ENCODE data around the gene AMPD2.

Gene AMPD2

DNA sequence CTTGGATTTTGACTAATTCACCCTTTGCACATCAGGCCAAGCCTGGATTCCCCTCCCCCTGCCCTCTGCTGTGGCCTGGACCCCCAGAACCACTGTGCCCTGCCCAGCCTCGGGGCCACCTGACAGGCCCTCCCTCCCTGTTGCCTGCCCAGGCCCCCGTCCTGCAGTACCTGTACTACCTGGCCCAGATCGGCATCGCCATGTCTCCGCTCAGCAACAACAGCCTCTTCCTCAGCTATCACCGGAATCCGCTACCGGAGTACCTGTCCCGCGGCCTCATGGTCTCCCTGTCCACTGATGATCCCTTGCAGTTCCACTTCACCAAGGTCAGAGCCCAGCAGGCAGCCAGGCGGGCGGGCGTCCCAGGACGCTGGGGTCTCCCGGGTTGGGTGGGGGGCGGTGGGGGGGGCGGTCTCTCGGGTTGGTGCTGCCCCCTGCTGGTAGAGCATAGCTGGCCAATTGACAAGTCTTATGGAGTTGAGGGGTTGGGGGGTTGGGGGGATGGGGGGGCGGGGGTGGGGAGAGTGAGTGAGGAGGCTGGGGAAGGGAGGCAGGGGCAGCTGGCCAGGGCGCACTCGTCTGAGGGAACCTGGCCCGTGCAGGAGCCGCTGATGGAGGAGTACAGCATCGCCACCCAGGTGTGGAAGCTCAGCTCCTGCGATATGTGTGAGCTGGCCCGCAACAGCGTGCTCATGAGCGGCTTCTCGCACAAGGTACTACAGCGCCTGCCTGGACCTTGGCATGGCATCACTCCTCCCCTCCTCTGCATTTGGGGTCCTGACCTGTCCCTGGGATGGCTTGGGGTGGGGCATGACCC, 10.7 kb downstream of the AMPD2 start:
- DNase-seq (ENCODE audit: low read depth, low spot score) = no peak

DNA sequence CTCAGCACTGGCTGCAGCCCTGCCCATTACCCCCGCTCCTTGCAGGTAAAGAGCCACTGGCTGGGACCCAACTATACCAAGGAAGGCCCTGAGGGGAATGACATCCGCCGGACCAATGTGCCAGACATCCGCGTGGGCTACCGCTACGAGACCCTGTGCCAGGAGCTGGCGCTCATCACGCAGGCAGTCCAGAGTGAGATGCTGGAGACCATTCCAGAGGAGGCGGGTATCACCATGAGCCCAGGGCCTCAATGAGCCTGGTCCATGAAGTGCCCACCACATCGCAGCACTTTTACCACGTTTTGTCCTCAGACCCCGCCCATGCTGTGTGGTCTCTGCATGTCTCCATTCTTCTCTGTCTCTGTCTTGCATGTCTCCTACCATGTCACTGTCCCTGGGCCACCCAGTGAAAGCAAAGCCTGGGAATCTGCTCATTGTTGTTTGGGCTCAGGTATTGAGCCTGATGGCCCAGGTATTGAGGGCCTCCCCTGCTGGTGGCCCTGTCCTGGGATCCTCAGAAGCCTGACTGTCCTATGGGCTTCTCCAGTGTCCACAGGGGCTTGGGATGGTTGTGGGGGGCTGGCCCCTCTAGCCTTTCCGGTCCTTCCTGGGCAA, 11.4 kb downstream of the AMPD2 start:
- DNase-seq (ENCODE audit: low read depth, low spot score) = no peak

DNA sequence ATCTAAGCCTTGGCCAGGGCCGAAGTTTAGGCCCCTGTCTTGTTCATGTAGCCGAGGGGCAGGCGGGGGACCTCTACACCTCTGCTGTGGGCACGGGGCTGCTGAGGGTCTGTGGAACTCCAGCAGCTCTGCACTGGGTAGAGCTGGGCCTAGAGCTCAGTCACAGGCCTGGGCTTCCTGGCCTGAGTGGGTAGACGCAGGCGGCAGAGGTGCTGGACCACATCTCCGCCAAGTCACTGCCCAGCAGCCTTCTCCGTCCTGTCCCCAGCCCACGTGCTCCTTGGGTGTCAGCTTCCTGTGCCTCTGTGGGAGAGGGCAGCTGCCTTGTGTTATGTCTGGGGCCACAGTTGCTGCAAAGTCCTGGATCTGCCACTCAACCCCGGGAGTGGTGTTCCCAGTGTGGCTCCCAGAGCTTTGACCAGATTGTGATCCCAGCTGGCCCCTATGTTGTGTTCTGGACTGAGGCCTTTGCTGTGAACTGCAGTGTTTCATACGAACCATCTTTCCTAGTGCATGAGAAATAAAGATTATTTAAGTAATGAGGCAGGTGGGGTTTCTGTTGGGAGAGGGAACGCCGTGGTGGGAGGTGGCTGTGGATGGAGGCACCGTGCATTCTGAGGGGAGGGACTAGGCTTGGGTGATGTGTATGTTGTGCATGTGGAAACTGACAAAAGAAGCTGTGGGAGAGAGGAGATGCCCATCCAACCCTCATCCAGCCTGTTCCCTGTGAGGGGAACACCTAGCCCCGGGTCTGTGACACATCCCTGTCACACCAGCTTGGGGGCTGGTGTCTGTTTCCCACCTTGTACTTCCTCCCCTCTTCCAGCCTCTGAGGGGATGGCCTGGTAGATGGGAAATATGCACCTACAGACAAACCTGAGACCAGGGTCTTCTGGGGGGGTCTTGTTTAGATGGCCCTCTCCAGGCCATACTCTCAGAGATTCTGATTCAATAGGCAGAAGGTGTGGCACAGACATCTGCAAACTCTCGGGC, 12.2 kb downstream of the AMPD2 start:
- DNase-seq (ENCODE audit: low read depth, low spot score) = no peak

DNA sequence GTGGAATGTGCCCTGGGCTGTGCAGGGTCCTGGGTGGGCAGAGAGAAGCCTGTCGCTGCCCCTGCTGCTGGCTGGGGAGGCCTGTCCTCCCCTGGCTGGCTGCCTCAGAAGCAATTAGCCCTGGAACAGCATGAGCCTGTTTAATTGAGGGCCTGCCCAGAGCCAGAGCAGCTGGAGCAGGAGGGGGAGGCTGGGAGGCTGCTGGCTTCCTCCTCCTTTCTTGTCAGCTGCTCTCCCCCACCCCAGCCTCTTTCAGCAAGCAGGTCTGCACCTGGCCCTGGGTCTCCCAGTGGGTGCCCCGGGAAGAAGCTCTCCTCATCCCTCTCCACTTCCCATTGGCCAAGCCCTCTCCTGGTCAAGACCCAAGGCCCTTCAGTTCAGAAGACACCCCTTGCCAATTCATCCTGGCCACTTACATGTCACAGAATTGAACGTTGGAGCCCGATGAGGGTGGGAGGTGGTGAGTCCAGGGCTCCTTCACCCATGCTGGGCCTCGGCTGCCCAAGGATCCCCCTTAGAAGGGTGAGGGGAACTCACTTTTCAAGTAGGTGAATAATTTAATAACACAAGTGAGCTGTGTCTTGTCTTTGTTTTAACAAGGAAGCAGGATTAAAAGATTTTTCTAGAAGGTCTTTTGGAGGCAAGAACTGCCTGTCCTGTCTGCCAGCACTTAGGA, 13.2 kb downstream of the AMPD2 start:
- DNase-seq (ENCODE audit: low read depth, low spot score) = no peak

DNA sequence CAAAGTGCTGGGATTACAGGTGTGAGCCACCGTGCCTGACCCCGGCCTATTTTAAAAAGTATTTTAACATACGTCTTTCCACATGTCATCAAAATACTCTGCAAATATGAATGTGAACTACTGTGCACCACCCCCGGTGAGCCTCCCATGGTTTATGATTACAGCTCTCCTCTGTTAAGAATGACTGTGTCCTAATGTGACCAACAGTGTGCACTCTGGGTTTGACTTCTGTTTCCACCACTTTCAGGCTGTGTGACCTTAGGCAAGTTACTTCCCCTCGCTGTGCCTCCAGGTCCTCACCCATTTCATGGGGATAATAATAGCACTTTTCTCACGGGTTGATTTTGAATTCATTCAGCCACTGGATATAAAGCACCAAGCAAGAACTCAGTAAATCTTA, 14.7 kb downstream of the AMPD2 start:
- no peak for DNase-seq (ENCODE audit: low read depth, low spot score)

DNA sequence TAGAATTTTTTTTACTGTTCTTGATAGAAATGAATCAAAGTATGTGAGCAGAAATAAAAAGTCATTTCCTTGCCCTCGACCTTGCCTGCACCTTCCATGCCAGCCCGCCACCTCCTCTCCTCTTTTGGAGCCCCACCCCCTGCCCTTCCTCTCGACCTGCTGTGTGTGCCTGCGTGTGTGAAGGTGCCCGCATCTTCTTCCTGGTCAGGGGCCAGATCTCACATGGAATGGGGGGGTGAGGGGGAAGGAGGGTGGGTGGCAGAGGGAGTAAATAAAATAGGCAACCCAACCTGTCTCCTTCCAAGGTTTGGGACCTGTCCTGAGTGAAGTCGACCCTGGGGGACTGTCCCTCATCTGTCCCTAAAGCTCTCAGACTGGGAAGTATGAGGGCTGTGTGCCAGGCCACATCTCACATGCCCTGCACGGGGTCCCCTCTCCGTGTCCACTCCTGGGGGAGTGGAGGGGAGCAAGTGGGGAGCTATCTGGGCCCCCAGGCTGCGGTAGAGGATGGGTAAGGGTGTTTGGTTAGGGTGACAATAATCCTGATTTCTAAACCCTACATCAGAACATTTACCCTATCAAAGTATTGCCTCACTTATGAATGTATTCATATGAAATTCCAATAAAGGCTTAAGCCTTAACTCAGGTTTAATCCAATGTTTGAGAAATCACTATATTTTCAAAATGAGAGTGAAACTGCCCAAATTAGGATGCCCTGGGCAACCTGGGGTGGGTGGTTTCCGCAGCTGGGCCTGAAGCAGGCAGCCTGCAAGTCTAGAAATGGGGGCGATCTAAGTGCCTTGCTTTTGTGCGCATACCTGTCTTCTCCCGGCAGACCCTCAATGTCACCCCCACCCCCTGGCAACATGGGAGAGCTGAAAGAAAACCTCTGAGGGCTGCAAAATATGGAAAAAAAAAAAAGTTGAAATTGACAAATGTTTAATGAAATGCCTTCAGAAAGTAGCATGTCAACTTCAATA, 15.4 kb downstream of the AMPD2 start:
- DNase-seq (ENCODE audit: low read depth, low spot score) = no peak

DNA sequence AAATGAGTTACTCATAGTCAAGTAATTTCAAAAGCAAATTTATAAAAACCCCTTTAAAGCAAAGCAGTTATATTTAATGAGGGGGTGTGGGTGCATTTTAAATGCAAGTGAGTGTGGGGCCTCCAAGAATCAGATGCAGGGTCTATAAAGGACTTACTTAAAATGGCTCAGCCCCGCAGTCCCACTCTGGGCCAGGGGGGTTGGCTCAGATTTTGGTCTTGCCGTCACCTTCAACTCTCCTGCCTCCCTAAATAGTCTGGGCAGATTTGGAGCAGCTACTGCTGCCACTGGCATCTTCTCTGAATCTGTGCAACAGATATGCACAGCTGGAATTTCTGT, 16.2 kb downstream of the AMPD2 start:
- no peak for DNase-seq (ENCODE audit: low read depth, low spot score)

DNA sequence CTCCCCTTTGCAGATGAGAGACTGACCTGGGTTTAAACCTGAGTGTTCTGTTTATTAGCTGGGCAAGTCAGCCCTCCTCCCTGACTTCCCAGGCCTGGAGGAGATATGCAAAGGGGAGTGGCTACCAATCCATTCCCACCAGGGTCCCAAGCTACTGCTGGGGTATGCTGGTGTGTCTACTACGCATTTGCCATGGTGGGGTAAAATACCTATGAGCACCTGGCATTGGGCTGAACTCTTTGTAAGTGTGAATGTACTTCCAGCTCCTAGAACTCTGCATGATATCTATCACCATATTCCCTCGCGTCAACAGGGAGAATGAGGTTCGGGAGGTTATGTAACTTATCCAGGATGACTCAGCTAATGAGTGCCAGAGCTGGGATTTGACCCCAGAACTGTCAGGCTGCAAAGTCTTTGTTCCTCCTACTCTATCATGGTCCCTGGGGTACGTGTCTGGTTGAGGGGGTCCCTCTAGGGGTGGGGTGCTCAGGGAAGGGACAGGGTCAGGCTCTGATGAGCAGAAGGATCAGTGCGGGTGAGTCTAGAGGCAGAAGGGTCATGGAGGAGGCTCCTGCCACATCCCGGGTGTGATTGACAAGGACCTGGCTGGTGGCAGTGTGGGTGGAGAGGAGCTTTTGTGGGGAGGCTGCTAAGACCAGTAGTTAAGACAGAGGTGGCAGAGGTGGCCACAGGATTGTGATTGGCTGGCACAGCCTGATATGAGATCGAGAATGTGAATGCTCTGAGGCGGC, 16.7 kb downstream of the AMPD2 start:
- no peak for DNase-seq (ENCODE audit: low read depth, low spot score)

DNA sequence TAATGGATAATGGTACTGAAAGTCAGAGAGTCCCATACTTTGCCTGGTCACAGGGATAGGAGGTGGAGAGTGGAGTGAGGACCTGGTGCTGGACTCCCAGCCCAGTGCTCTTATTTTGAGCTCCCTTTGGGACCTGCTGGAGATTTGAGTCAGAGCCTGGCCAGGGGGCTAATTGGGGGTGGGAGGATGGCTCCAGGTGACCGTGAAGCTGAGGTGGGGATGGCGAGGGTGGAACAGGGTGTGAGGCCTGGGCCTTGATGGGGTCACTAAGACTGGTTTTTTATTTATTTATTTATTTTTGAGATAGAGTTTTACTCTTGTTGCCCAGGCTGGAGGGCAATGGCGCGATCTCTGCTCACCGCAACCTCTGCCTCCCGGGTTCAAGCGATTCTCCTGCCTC, 17.8 kb downstream of the AMPD2 start:
- DNase-seq (ENCODE audit: low read depth, low spot score) = no peak

DNA sequence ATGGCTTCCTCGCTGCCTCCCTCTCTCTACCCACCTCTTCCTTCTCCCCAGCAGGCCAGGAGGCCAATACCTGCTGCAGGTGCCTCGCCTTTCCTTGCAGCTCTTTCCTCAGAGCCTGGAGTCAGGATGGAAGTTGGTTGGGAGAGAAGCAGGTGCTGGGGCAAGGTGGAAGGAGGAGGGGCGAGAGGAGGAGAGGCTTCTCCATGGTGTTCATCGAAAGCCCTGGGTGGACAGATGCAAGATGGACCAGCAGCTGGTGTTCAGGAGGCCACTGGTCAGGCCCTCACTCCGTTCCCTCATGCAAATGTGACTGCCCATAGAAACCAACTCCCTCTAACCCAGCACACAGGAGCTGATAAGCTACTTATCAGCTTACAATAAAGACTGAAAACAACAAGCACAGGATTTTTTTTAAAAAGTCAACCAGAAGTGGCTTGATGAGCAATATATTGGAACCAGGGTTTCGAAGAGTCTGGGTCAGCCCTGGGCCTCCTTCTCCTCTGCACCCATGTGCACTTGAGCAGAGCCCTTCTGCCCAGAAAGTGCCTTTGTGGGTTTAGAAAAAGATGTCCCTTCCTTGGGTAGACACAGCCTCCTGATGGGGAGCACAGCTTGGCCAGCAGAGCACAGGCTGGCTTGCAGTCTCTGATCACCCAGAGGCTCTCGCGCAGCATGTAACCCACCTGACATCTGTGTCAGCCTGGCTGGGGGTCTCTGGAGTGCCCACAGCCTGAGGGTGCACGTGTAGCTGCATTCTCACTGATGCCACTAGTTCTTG, 19.6 kb downstream of the AMPD2 start:
- DNase-seq (ENCODE audit: low read depth, low spot score) = no peak

DNA sequence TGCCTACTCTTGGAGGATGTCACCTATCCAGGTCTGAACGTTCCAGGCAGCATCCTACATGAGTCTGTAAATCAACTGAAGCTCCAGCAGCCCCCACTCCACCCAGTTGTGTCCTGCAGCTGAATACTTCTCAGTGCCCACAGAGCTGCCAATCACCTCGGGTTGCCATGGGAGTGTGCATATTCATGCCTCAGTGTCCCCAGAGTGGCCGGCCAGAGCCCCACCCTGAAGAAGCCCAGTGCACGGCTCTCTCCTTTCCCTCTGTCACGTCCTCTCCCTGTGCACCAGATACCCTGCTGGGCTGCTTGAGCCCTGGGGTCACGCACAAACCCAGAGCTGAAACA, 20.2 kb downstream of the AMPD2 start:
- DNase-seq (ENCODE audit: low read depth, low spot score) = no peak

DNA sequence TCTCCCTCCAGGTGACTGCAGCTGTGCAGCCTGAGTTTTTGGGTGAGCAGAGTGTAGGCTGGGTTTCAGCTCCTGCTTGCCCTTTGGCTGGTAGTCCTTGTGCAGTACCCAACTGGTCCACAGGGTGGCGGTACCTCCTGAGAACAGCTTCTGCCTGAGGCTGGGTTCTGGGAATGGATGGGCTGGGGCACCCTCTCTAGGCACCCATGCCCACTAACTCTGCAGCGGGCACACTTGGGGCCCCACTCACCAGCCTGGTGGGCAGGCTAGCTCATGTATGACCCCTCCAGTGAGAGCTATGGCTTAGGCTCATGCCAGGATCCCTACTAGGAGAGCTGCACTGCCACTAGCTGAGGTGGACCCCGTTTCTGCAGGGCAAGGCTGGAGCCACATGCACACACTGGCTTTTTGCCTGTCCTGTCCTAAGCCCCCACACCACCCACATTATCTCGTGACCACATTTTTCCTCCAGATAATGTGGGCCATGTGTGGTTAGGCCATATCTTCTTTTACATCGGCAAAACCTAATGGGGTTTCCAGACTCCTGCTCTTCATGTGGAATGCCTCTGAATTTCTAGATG, 20.7 kb downstream of the AMPD2 start:
- DNase-seq (ENCODE audit: low read depth, low spot score) = peak; percentile 84

DNA sequence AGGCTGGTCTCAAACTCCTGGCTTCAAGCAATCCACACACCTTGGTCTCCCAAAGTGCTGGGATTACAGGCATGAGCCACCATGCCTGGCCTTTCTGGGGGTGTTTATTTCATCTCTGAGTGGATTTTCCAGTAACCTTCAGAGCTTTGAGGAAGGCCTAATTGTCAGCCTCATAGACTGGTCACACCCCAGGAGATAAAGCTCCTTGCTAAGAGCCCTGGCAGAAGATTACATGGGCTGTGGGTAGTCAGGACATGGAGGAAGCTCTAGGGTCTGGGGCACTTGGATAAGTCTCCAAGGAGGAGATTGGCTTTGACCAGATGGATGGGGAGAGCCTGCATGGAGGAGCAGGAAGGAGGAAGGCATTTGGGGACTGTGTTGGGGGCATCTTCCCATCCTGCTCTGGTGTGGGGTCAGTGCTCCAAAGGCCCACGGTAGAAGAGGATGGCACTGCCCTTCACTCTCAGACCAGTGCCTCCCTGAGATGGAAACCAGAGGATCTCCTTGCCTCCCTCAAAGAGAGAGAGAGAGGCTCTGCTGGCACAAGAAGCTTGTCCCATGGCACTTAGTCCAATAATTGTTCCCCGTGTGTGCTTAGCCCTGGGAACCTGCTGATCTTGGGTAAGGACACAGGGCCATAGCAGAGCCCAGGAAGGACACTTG, 21.6 kb downstream of the AMPD2 start:
- no peak for DNase-seq (ENCODE audit: low read depth, low spot score)

DNA sequence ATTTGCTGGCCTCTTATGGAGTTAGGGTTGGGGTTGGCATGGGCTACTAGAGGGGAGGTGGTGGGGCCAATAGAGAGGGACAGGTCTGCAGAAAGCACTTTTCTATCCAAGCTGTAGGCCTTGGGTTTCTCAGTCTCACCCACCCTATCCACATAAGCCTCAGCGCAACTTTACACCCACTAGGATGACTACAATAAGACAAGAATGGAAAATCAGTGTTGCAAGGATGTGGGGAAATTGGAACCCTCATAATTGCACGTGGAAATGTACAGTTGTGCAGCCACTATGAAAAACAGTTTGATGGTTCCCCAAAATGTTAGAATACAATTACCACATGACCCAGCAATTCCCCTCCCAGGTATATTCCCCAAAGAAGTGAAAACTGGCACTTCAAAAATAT, 22.2 kb downstream of the AMPD2 start:
- no peak for DNase-seq (ENCODE audit: low read depth, low spot score)

DNA sequence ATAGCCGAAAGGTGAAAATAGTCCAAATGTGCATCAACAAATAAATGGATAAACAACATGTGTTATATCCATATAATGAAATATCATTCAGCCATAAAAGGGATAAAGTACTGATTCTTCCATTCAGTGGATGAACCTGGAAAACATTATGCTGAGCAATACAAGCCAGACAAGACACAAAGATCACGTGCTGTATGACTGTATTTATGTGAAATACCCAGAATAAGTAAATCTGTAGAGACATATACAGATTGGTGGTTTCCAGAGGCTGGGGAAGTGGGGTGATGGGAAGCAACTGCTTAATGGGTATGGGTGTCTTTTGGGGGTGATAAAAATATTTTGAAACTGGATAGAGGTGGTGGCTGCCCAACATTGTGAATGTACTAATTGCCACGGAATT, 23.0 kb downstream of the AMPD2 start:
- no peak for DNase-seq (ENCODE audit: low read depth, low spot score)

DNA sequence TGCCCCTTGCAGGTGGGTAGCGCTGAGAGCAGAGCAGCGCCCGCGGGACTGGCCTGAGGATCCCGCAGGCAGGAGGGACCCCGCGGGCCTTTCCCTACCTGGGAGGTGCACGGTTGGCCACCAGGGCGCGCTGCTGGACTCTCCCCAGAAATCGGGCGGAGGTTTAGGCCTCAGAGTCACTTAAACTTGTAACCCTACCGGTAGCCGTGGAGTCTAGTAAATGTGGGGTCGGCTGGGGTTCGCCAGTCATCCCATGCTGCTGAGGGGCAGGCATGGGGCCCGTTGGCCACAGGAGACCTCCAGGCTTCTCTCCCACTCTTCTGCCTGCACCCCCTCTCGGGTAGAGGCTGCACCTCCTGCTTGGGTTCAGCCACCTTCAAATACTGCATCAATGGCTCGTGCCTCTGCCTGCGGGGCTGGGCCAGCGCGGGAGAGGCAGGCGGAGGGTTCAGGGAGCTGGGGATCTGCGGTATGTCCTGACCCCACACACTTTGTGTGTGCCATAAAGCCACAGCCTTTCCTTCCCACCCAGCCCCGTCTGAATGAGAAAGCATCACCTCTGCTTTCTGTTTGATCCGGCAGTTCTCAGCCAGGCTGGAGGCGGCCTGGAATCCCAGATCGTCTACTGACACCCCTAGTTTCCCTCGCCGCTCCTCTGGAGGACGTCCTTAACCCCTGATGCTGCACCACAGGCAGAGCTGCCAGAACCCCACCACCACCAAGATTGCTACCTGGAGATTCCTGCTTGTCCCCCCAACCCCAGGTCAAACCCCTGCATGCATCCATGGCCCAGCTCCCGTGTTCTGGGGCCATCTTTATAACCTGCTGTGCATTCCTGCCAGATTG, 24.0 kb downstream of the AMPD2 start:
- peak; percentile 68 for DNase-seq (ENCODE audit: low read depth, low spot score)

DNA sequence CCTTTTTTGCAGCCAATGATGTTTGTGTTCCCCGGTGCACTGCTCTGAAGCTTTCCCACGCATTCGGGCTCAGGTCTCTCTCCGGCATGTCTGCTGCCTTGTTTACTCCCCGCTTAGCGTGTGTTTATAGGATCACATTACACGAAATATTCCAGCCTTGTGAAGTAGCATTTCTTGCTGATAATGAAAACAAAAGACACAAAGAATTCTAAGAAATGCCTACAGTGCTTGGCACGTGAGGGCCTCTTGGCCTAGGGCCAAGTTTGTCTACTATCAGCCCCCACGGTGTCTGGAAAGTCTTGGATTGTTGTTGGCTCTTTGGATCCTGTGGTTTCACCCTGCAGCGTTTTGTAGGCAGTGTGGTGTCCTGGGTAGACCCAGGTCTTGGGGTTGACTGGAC, 25.0 kb downstream of the AMPD2 start:
- no peak for DNase-seq (ENCODE audit: low read depth, low spot score)
